Stimulated activated naive CD8-positive, alpha-beta T cell treated with anti-CD3 and anti-CD28 coated beads, Interleukin-15, Interleukin-2, amounts not matched to agents 100 ng/mL and 50 ng/mL, for 24 hours (primary cell): ENCODE measurements around the gene RALGAPB.
"Not testable (repeated sequence)": the region's sequence is repeated elsewhere in the genome, so short reads cannot be mapped to it uniquely, and the experiment has no call there.

Source experiments
- H3K27ac Mint-ChIP-seq: one replicate; pipeline ENCODE4 v1.8.0; 2021; ENCODE audit warnings: mild to moderate bottlenecking, mixed read lengths
- H3K27me3 Mint-ChIP-seq: one replicate; pipeline ENCODE4 v1.8.0; 2021; ENCODE audit warnings: mixed read lengths
- H3K36me3 Mint-ChIP-seq: one replicate; pipeline ENCODE4 v1.8.0; 2021; ENCODE audit warnings: low read depth, mixed read lengths
- H3K4me1 Mint-ChIP-seq: one replicate; pipeline ENCODE4 v1.8.0; 2021; ENCODE audit warnings: low read depth, mixed read lengths
- H3K4me3 Mint-ChIP-seq: one replicate; pipeline ENCODE4 v1.8.0; 2021; ENCODE audit warnings: mild to moderate bottlenecking, mixed read lengths
- H3K9me3 Mint-ChIP-seq: one replicate; pipeline ENCODE4 v1.8.0; 2021; ENCODE audit warnings: mixed read lengths

The RALGAPB gene

DNA sequence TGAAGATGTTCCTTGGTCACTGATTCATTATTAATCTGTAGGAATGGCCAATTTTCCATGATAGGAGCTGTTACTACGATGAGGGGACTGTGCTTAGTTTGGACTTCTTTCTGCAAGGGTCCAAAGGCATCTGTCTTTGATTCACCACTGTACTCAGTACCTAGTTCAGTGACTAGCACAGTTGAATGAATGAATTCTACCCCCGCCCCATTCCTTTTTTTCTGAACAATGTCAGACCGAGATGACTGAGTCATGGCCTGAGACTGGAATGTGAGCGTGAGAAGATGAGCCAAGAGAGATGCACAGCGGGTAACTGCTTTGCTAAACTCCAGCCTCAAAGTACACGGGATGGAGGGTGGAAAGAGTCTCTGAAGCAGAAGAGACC, 37.1 kb upstream of the RALGAPB start:
- Mint-ChIP-seq H3K27ac (peak overlapping the region; percentile 99), H3K9me3 (no peaks in the 10 kb centered on the region), H3K4me3 (peak overlapping the region; percentile 96), H3K4me1 (peaks cover 43% of the 10 kb centered on the region), H3K36me3 (peaks cover 47% of the 10 kb centered on the region), H3K27me3 (peaks cover 8% of the 10 kb centered on the region)

DNA sequence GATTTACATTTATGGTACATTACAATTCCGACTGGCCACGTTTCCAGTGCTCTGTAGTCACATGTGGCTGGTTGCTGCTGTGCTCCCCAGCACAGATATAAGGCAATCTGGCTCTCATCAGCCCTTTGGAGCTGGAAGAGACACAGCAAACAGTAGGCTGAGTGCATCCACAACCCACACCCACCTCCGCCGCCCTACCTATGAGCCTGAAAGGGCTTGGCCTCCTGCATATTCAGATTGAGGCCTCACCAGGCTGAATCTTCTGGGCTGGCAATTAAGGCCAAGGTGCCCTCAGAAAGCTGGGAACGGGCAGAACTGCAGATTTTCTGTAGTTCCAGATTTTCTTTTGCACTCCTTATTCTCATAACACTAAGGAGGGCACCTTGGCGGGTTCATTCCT, 34.8 kb upstream of the RALGAPB start:
- peaks cover 24% of the 10 kb centered on the region for H3K36me3 Mint-ChIP-seq
- H3K27me3 Mint-ChIP-seq = peaks cover 8% of the 10 kb centered on the region
- peaks cover 20% of the 10 kb centered on the region for H3K4me1 Mint-ChIP-seq
- no peaks in the 10 kb centered on the region for H3K9me3 Mint-ChIP-seq
- no peak overlapping the region for H3K27ac Mint-ChIP-seq
- no peak overlapping the region for H3K4me3 Mint-ChIP-seq

DNA sequence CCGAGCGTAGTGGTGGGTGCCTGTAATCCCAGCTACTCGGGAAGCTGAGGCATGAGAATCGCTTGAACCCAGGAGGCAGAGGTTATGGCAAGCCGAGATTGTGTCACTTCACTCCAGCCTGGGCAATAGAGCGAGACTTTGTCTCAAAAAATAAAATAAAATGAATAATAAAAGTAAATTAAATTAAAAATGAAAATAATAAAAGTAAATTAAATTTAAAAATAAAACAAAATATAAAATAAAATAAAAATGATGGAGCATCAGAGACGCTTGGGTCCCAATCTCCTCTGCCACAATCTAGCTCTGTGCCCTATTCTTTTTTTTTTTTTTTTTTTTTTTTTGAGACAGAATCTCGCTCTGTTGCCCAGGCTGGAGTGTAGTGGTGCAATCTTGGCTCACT, 31.5 kb upstream of the RALGAPB start:
- not testable (repeated sequence) for H3K4me1 Mint-ChIP-seq, H3K36me3 Mint-ChIP-seq, H3K27me3 Mint-ChIP-seq

DNA sequence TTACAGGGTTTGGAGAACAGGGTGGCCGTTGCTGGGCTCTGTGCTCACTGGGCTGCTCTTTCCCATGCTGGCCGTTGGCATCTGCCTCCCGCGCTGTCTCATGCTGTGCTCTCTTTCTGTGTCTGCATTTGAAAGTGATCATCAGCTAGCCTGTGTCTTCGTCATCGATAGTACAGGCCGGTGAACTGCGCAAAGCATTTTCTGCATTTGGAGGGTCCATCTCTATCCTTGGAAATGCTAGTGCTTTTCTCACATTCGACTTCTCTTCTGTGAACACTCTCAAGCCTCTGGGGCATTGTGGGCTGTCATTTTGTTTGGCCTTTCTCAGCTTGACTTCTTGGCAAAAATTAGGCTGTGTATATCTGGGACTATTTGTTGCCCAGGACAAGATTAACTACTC, 30.7 kb upstream of the RALGAPB start:
- no peaks in the 10 kb centered on the region for H3K9me3 Mint-ChIP-seq
- no peak overlapping the region for H3K4me3 Mint-ChIP-seq
- peaks cover 10% of the 10 kb centered on the region for H3K4me1 Mint-ChIP-seq
- H3K36me3 Mint-ChIP-seq = no peaks in the 10 kb centered on the region
- no peak overlapping the region for H3K27ac Mint-ChIP-seq
- H3K27me3 Mint-ChIP-seq = peaks cover 8% of the 10 kb centered on the region

More for the DNA sequence above, 31.5 kb upstream of the RALGAPB start:
- not testable (repeated sequence) for H3K27ac Mint-ChIP-seq, H3K4me3 Mint-ChIP-seq, H3K9me3 Mint-ChIP-seq

DNA sequence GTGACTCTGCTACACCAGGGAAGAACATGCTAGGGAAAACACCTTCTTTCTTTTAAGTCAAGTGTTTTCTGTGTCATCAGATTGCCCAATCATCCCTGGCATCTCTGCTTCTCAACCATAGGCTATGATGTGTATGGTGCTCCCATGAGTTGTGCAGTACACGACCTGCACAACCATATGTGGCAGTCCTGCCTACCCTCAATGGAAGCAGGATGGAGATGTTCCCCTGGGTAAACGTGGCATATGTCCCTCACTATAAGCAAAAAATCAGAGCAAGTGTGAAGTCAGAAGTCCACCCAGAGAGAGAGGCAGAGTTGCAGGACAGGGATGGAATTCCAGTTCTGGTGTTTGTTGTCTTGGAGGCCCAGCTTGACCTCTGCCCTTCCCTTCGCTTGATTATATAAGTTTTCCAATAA, 27.3 kb upstream of the RALGAPB start:
- Mint-ChIP-seq H3K36me3 (peaks cover 16% of the 10 kb centered on the region), H3K27me3 (no peaks in the 10 kb centered on the region), H3K4me1 (peaks cover 44% of the 10 kb centered on the region), H3K27ac (peak overlapping the region; percentile 36), H3K9me3 (no peaks in the 10 kb centered on the region), H3K4me3 (no peak overlapping the region)

DNA sequence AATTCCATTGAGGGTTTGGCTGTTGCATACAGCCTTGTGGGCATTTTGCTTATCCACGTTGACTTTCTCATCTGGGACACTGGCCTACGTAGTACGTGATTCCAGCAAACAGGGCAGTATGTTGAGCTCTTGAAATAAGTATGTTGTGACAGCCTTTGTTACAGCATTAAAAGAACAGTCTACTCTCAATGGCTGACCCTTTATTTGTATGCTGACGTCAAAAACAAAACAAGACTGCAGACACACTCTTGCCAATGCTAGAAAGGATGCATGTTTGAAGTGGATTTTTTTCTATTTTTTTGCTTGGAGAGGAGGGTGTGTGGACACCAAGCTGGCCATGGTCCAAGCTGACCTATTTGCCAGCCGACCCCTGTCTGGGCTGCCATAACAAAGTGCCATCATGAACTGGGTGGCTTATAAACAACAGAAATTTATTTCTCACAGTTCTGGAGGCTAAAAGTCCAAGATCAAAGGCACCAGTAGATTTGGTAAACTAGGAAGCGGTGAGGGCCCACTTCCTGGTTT, 26.7 kb upstream of the RALGAPB start:
- peak overlapping the region; percentile 69 for H3K27ac Mint-ChIP-seq
- no peaks in the 10 kb centered on the region for H3K27me3 Mint-ChIP-seq
- H3K9me3 Mint-ChIP-seq = no peaks in the 10 kb centered on the region
- H3K4me1 Mint-ChIP-seq = peaks cover 50% of the 10 kb centered on the region
- peaks cover 22% of the 10 kb centered on the region for H3K36me3 Mint-ChIP-seq
- H3K4me3 Mint-ChIP-seq = peak overlapping the region; percentile 69

DNA sequence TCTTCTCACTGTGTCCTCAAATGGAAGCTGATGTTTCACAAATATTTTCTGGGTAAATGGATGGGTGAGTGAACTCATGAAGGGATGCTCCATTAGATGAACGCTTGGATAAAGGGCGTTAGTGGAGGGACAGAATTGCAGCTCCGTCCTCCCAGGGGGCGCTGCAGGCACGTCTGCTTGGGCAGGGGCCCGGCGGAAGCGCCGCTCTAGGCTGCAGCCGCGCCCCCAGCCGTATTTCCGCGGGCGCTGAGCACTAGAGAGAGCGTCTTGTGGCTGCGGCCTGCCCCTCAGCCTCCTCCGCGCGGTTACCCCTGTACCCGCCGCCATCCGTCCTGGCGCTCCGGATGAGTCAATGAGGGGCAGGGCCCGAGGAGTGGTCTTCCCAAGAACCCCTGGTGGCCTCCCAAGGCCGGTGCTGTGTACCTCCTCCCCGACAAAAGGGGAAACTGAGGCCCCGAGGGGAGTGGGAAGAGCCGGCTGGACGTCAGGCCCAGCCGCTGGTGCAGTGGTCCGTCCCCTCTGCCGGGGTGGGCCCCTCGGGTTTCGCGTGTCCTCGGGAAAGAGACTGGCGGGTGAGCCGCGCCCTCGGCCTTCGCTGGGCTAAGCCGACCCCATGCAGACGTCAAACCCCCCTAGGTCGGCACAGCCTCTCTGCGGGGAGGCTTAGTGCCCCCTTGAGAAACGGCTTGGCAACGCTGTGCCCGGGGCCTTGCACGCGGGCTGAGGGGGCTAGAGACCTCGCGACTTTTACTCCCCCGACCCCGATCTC, 26.0 kb upstream of the RALGAPB start:
- H3K9me3 Mint-ChIP-seq = no peaks in the 10 kb centered on the region
- peak overlapping the region; percentile 69 for H3K4me3 Mint-ChIP-seq
- H3K4me1 Mint-ChIP-seq = peaks cover 56% of the 10 kb centered on the region
- peaks cover 27% of the 10 kb centered on the region for H3K36me3 Mint-ChIP-seq
- peak overlapping the region; percentile 69 for H3K27ac Mint-ChIP-seq
- H3K27me3 Mint-ChIP-seq = no peaks in the 10 kb centered on the region

DNA sequence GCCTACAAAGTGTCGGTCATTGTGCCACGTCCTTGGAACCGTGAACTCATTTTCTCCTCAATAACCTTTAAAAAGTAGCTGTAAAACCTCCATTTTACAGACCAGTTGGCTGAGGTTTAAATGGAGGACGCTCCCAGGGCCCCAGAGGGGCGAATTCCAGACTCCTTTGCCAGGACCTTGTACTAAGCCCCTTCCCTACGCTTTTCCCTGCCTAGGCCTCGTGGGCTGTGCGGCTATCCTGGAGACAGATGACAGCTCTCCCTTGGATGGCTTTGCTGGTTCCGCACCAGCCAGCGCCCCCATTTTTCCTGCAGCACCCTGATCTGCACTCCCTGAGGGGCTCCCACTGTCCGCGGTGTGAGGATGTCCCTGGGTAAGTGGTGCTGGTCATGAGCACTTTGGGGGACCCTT, 25.4 kb upstream of the RALGAPB start:
- Mint-ChIP-seq H3K9me3 (no peaks in the 10 kb centered on the region), H3K27me3 (no peaks in the 10 kb centered on the region), H3K4me3 (peak overlapping the region; percentile 69), H3K27ac (peak overlapping the region; percentile 34), H3K4me1 (peaks cover 56% of the 10 kb centered on the region), H3K36me3 (peaks cover 27% of the 10 kb centered on the region)

- peaks cover 27% of the 10 kb centered on the region for H3K36me3 Mint-ChIP-seq
- no peaks in the 10 kb centered on the region for H3K9me3 Mint-ChIP-seq
- peaks cover 56% of the 10 kb centered on the region for H3K4me1 Mint-ChIP-seq
- H3K4me3 Mint-ChIP-seq = peak overlapping the region; percentile 69
- peak overlapping the region; percentile 34 for H3K27ac Mint-ChIP-seq
- H3K27me3 Mint-ChIP-seq = no peaks in the 10 kb centered on the region
Measured at GRCh38 chr20:38447931-38448675, 24.5 kb upstream of the RALGAPB start.

DNA sequence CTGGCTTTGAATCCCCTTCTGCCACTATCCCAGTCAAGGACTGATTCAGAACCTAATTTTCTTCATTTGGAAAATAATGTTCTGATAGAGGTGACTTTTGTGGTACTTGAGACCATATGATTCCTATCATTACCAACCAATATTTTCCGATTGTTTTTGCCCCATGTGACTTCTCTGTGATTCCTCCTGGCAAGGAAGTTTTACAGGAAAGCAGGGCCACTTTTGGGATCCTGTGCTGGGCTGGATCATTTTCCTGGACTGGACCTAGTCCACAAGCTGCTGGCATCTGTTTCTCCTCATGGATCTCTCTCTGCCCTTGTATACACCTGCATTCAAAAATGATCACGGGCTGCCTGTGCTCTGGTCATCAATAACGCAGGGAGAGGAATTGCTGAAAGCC, 23.6 kb upstream of the RALGAPB start:
- H3K4me3 Mint-ChIP-seq = no peak overlapping the region
- H3K4me1 Mint-ChIP-seq = peaks cover 58% of the 10 kb centered on the region
- H3K27me3 Mint-ChIP-seq = no peaks in the 10 kb centered on the region
- H3K36me3 Mint-ChIP-seq = peaks cover 27% of the 10 kb centered on the region
- no peak overlapping the region for H3K27ac Mint-ChIP-seq
- H3K9me3 Mint-ChIP-seq = no peaks in the 10 kb centered on the region

GRCh38 chr20:38450412-38450975, 22.1 kb upstream of the RALGAPB start:
- Mint-ChIP-seq H3K4me3 (peak overlapping the region; percentile 29), H3K9me3 (no peaks in the 10 kb centered on the region), H3K27ac (peak overlapping the region; percentile 50), H3K4me1 (peaks cover 56% of the 10 kb centered on the region), H3K36me3 (peaks cover 27% of the 10 kb centered on the region), H3K27me3 (no peaks in the 10 kb centered on the region)

DNA sequence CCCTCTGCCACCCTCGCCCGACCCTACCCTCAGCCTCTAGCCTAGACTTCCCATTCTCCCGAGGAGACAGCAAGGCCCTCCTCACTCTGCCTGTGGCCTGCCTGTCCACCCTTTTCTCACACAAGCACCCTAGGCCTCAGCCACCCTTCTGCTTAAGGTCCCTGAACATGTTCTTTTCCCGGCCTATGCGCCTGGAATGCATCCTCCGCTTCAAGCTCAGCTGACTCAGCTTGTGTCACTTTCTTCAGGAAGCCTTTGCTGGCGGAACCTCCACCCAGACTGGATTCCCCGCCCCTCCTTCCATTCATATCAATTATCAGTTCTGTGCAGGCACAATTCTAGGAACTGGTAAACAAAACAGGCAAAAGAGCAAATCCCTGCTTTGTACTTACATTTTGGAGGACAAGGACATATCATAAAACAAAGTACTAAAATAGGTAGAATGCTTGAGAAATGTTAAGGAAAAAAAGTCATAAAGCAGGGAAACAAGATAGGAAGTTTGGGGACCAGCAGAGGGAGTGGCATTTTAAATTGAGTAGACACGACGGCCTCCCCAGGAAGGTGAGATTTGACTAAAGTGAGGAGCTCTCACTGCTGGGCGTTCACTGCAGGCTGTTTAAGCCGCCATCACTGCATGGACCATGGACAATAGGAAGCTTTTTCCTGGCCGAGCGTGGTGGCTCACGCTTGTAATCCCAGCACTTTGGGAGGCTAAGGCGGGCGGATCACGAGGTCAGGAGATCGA, 19.6 kb upstream of the RALGAPB start:
- Mint-ChIP-seq H3K4me1 (peaks cover 39% of the 10 kb centered on the region), H3K27me3 (peaks cover 3% of the 10 kb centered on the region), H3K4me3 (no peak overlapping the region), H3K9me3 (no peaks in the 10 kb centered on the region), H3K36me3 (peaks cover 27% of the 10 kb centered on the region), H3K27ac (no peak overlapping the region)

- Mint-ChIP-seq H3K27ac (no peak overlapping the region), H3K36me3 (peaks cover 22% of the 10 kb centered on the region), H3K9me3 (no peaks in the 10 kb centered on the region), H3K4me1 (peaks cover 30% of the 10 kb centered on the region), H3K27me3 (peaks cover 3% of the 10 kb centered on the region), H3K4me3 (no peak overlapping the region)
Measured at GRCh38 chr20:38453941-38454340, 18.7 kb upstream of the RALGAPB start.

GRCh38 chr20:38454556-38455473, 17.8 kb upstream of the RALGAPB start:
- H3K4me3 Mint-ChIP-seq = no peak overlapping the region
- peaks cover 21% of the 10 kb centered on the region for H3K4me1 Mint-ChIP-seq
- peaks cover 3% of the 10 kb centered on the region for H3K27me3 Mint-ChIP-seq
- H3K27ac Mint-ChIP-seq = no peak overlapping the region
- peaks cover 17% of the 10 kb centered on the region for H3K36me3 Mint-ChIP-seq
- no peaks in the 10 kb centered on the region for H3K9me3 Mint-ChIP-seq
